HCT116 (cell line): ENCODE results near the gene ITPK1.

ENCODE experiments used
- CTCF ChIP-seq, 3 experiments: fragments of 200-600 bp in 1 of 3; sonication (generic) in 1 of 3; IDR thresholded peaks in 2 of 3; conservative IDR thresholded peaks in 1 of 3; 2 replicates each; pipeline ENCODE4 v1.5.1; 2012 to 2017; ENCODE audit warnings: low read depth in 2 of 3, low read length in 2 of 3, antibody characterized with exemption in 1 of 3, borderline replicate concordance in 1 of 3, control low read depth in 1 of 3, mild to moderate bottlenecking in 1 of 3, mixed read lengths in 1 of 3, mixed run types in 1 of 3, moderate library complexity in 1 of 3; ENCODE audit not compliant: insufficient read depth in 1 of 3
- EZH2 ChIP-seq: fragments of 200-600 bp; sonication (generic); IDR thresholded peaks from 2 replicates; pipeline ENCODE4 v1.6.1; 2017; ENCODE audit warnings: antibody characterized with exemption, mixed run types
- EZH2phosphoT487 ChIP-seq: fragments of 200-600 bp; IDR thresholded peaks from 2 replicates; pipeline ENCODE4 v1.6.1; 2018; ENCODE audit warnings: antibody characterized with exemption, borderline replicate concordance
- FOSL1 ChIP-seq: IDR thresholded peaks from 2 replicates; pipeline ENCODE4 v1.6.1; 2012; ENCODE audit warnings: low read depth
- POLR2A ChIP-seq: IDR thresholded peaks from 2 replicates; pipeline ENCODE4 v1.7.0; 2011; ENCODE audit warnings: borderline replicate concordance; ENCODE audit not compliant: insufficient read depth, insufficient read length; ENCODE audit errors: extremely low read depth
- POLR2AphosphoS5 ChIP-seq: IDR thresholded peaks from 2 replicates; pipeline ENCODE4 v1.6.1; 2011; ENCODE audit warnings: mild to moderate bottlenecking, low read depth, low read length, moderate library complexity
- REST ChIP-seq: IDR thresholded peaks from 2 replicates; pipeline ENCODE4 v1.6.1; 2012; ENCODE audit warnings: low read depth
- SIN3A ChIP-seq: IDR thresholded peaks from 2 replicates; pipeline ENCODE4 v1.6.1; 2012; ENCODE audit warnings: low read depth
- TCF7L2 ChIP-seq: IDR thresholded peaks from 2 replicates; pipeline ENCODE4 v1.7.0; 2011; ENCODE audit warnings: borderline replicate concordance, inconsistent platforms; ENCODE audit not compliant: insufficient read depth, insufficient read length; ENCODE audit errors: extremely low read depth
- ZFX ChIP-seq: fragments of 450-650 bp; IDR thresholded peaks from 2 replicates; pipeline ENCODE4 v1.6.1; 2017

- no peak for TF ChIP-seq SIN3A
- TF ChIP-seq TCF7L2, result no peak
- TF ChIP-seq POLR2A, result no peak
- no peak for TF ChIP-seq EZH2phosphoT487
- no peak for TF ChIP-seq CTCF (IDR thresholded peaks at IDR 0.05 in 2 of 3, conservative IDR thresholded peaks at IDR 0.05 in 1 of 3; ENCODE audit: borderline replicate concordance in 1 of 3, insufficient read depth in 1 of 3, low read depth in 2 of 3, low read length in 2 of 3)
- TF ChIP-seq POLR2AphosphoS5, result no peak
- no peak for TF ChIP-seq ZFX
- TF ChIP-seq EZH2, result no peak
- no peak for TF ChIP-seq REST
- TF ChIP-seq FOSL1, result no peak
Observed at GRCh38 chr14:92892589-92892988, 223.1 kb downstream of the ITPK1 start.
